ENCODE results near the gene TRIM9. TPM values are rescaled to one million over a fixed set of nuclear protein-coding genes. Genes with fewer than 3 reads are reported as not detected.

The TRIM9 gene
- total and polyA plus RNA-seq, 2 donors (not counting 3 experiments of a cell fraction or from before 2014, with no cell fraction given) = not detected

DNA sequence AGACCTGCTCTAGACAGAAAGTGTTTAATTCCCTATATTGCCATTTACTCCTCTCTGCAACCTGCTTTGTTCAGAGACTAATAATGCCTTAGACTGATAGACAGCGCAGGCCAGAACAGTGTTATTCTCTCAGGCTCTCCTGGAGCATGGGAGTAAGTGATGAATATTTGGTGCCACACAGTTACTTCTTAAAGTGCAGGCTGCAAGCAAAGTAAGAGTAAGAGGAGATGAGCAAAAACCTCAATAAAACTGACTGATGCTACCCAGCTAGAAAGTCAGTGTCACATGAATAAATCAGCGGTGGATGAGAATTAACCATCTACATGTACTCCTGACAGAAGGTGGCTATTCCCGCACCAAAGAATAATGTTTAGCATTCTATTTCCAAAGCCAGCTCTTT is 9.9 kb downstream of the TRIM9 start:
- BruUV-seq (replicated peaks) = no TSS peak
- Histone ChIP-seq H3K9ac (replicated peaks; ENCODE audit: extremely low read depth, insufficient read depth, low read length) (no peak overlapping the region), H4K20me1 (replicated peaks; ENCODE audit: control insufficient read depth, extremely low read depth, insufficient read depth, low read length) (no peaks in the 10 kb centered on the region), H3K4me2 (ENCODE audit: insufficient read depth, low read length) (no peak overlapping the region), H3K4me1 (ENCODE audit: control insufficient read depth, extremely low read depth, insufficient read depth, low read length) (no peaks in the 10 kb centered on the region), H3K4me3 (replicated peaks in 1 of 3; ENCODE audit: insufficient read depth in 1 of 3, low read depth in 1 of 3, low read length in 3 of 3) (no peak overlapping the region), H3K79me2 (ENCODE audit: control insufficient read depth, insufficient read depth, low read length) (no peaks in the 10 kb centered on the region), H3K27me3 (ENCODE audit: control insufficient read depth in 2 of 2, insufficient read depth in 2 of 2, low read length in 2 of 2) (peaks cover 13% of the 10 kb centered on the region in 2 experiments), H2AFZ (ENCODE audit: low read depth, low read length) (no peak overlapping the region), H3K9me3 (replicated peaks; ENCODE audit: control insufficient read depth, insufficient read depth, low read length) (no peaks in the 10 kb centered on the region), H3K9me1 (replicated peaks; ENCODE audit: control insufficient read depth, extremely low read depth, insufficient read depth, low read length) (no peaks in the 10 kb centered on the region), H3K36me3 (ENCODE audit: control insufficient read depth in 2 of 2, extremely low read depth in 1 of 2, insufficient read depth in 2 of 2, low read length in 2 of 2) (no peaks in the 10 kb centered on the region), H3K27ac (ENCODE audit: insufficient read depth, low read depth, low read length) (no peak overlapping the region)
- dilution Hi-C loops (cut with MboI; ENCODE audit: extremely low pct_ligation_motif_present, low sequenced_read_pairs) (no loop called here), intact Hi-C loops (cut with micrococcal nuclease) (no loop called here)
- DNase-seq (ENCODE audit: low read depth, low spot score) (no peak), FAIRE-seq (no peak)
- POLR2A ChIA-PET = no interaction called here
- CTCF ChIA-PET = interaction anchor here (1.0 kb wide), 1 partner anchor 19 kb away, joined by 3 read pairs; no protein-coding TSS in a partner anchor
- TF ChIP-seq, protein P1, sequence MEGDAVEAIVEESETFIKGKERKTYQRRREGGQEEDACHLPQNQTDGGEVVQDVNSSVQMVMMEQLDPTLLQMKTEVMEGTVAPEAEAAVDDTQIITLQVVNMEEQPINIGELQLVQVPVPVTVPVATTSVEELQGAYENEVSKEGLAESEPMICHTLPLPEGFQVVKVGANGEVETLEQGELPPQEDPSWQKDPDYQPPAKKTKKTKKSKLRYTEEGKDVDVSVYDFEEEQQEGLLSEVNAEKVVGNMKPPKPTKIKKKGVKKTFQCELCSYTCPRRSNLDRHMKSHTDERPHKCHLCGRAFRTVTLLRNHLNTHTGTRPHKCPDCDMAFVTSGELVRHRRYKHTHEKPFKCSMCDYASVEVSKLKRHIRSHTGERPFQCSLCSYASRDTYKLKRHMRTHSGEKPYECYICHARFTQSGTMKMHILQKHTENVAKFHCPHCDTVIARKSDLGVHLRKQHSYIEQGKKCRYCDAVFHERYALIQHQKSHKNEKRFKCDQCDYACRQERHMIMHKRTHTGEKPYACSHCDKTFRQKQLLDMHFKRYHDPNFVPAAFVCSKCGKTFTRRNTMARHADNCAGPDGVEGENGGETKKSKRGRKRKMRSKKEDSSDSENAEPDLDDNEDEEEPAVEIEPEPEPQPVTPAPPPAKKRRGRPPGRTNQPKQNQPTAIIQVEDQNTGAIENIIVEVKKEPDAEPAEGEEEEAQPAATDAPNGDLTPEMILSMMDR (IDR thresholded peaks at IDR 0.05; ENCODE audit: extremely low read depth in 1 of 2, insufficient read depth in 1 of 2, low read depth in 1 of 2, low read length in 2 of 2) = no peak
- TF ChIP-seq GATA2 (IDR thresholded peaks at IDR 0.05; ENCODE audit: insufficient read depth, insufficient read length, low read depth, low read length) = no peak
- no peak for TF ChIP-seq FOS (IDR thresholded peaks at IDR 0.05; ENCODE audit: borderline replicate concordance, insufficient read depth, low read length)
- TF ChIP-seq JUN (IDR thresholded peaks at IDR 0.05; ENCODE audit: borderline replicate concordance, insufficient read depth, insufficient read length, low read depth) = no peak
- TF ChIP-seq EZH2 (IDR thresholded peaks at IDR 0.05; ENCODE audit: borderline replicate concordance, low read depth, low read length, severe bottlenecking) = no peak
- TF ChIP-seq, protein P2, sequence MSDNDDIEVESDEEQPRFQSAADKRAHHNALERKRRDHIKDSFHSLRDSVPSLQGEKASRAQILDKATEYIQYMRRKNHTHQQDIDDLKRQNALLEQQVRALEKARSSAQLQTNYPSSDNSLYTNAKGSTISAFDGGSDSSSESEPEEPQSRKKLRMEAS (IDR thresholded peaks at IDR 0.05; ENCODE audit: insufficient read depth, insufficient read length) = no peak
- TF ChIP-seq MYC (IDR thresholded peaks at IDR 0.05; ENCODE audit: low read depth, low read length) = no peak
- no peak for TF ChIP-seq POLR2AphosphoS5 (IDR thresholded peaks at IDR 0.05; ENCODE audit: insufficient read depth, low read depth, low read length)
- no peak for TF ChIP-seq POLR2A (IDR thresholded peaks at IDR 0.05; ENCODE audit: low read depth, low read length)

All from endothelial cell of umbilical vein (primary cell).